GM18498 (cell line): ENCODE data around the gene CDCP1.

ENCODE experiments used
- ATAC-seq: cut with Tn5 transposase; IDR thresholded peaks from one replicate; pipeline ENCODE4 v1.9.1; 2021; ENCODE audit warnings: mild to moderate bottlenecking, moderate library complexity; ENCODE audit not compliant: unreplicated experiment

Gene CDCP1, protein sequence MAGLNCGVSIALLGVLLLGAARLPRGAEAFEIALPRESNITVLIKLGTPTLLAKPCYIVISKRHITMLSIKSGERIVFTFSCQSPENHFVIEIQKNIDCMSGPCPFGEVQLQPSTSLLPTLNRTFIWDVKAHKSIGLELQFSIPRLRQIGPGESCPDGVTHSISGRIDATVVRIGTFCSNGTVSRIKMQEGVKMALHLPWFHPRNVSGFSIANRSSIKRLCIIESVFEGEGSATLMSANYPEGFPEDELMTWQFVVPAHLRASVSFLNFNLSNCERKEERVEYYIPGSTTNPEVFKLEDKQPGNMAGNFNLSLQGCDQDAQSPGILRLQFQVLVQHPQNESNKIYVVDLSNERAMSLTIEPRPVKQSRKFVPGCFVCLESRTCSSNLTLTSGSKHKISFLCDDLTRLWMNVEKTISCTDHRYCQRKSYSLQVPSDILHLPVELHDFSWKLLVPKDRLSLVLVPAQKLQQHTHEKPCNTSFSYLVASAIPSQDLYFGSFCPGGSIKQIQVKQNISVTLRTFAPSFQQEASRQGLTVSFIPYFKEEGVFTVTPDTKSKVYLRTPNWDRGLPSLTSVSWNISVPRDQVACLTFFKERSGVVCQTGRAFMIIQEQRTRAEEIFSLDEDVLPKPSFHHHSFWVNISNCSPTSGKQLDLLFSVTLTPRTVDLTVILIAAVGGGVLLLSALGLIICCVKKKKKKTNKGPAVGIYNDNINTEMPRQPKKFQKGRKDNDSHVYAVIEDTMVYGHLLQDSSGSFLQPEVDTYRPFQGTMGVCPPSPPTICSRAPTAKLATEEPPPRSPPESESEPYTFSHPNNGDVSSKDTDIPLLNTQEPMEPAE

DNA sequence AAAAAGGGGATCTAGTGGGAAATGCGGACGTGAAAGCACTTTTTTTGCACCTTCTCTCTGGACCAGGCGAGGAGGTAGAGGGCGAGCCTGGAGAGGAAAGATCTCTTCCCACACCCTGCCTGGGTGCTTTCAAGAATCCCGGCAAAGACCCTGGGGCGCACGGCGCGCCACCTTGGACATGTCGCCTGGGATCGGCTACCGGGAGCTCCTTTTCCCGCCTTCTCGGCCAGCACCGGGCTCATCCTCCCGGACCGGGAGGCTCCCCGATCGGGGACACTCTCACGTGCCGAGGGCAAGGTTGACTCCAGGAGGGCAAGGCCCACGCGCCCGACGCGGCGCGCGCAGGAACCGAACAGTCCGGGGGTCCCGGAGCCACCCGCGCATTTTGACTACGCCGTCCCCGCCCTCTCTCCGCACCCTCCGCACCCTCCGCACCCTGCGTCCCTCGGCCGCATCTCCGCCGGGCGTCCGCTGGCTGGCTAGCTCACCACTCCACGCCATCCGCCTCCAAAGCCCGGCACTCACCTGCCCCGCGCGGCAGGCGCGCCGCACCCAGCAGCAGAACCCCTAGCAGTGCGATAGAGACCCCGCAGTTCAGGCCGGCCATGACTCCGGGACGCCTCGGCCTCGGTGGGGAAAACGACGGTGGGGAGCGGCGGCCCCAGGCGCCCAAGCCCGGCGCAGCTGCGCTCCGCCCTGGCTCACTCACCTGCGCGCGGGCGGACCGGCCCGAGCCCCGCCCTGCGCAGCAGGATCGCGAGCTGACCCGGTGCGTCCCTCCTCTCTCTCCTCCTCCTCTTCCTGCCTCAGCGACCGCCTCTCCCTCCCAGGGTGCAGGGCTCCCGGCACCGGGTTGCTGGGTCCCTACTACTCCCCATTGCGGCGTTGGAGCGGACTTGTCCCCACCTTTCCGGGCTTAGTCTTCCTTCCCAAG, at the start of gene CDCP1:
Gene CDCP1 (minus strand): TSS at position 698 of the 934 bp plus-strand sequence. CDS start 91 bp downstream, at position 607.
- ATAC-seq: no peak

DNA sequence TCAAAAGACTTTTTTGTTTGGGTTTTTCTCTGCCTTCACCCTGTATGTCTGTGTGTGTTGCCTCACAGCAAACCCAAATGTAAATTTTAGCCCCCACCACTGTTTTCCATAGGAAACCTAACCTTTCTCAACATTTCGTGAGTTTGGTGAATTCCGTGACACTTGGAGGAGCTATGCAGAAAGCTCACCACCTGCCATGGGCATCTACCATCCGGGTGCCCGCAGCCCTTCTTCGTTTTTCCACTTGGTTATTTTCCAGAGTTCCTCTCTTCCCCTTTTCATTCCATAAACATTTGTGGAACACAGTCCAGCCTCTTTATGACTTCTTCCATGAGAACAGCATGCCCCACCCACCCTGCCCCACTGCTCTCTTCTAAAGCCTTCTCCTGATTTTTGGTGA, 48.6 kb upstream of the CDCP1 start:
- ATAC-seq: no peak

DNA sequence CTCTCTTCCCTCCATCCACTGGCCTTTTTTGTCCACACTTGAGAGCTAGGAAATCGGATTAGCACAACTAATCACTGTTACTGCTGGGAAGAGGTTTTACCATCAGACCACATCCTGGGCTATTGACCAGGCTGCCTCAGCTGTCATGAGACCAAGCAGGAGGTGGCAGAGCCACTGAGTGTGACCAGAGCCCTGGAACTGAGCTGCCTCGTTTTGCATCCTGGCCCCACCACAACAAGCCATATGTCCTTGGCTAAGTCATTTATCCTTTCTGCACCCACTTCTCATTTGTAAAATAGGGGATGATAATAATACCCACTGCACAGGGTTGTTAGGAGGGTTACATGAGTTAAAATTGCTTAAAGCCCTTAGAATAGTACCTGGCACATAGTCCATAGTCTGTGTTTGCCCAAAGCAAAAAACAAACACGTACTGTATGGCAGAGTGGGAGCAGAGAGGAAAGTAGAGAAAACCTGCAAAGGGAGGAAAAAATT, 45.8 kb upstream of the CDCP1 start:
- no peak for ATAC-seq

DNA sequence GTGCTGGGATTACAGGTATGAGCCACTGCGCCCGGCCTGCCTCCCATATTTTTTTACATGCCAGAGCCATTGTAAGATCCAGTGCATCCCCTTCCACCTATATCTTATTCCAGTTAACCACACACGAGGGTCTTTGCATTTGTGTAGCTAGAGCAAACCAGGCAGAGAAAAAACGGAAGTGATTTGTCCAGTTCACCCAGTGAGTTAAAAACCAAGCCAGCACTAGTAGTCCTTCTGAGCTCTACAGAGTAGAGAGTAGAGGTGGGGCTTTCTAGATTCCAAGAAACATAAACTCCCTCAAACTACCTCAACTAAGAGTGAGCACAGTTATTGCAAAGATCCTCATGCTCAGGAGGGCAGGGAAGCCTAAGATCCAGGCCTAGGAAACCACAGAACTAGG, 45.2 kb upstream of the CDCP1 start:
- ATAC-seq: no peak

DNA sequence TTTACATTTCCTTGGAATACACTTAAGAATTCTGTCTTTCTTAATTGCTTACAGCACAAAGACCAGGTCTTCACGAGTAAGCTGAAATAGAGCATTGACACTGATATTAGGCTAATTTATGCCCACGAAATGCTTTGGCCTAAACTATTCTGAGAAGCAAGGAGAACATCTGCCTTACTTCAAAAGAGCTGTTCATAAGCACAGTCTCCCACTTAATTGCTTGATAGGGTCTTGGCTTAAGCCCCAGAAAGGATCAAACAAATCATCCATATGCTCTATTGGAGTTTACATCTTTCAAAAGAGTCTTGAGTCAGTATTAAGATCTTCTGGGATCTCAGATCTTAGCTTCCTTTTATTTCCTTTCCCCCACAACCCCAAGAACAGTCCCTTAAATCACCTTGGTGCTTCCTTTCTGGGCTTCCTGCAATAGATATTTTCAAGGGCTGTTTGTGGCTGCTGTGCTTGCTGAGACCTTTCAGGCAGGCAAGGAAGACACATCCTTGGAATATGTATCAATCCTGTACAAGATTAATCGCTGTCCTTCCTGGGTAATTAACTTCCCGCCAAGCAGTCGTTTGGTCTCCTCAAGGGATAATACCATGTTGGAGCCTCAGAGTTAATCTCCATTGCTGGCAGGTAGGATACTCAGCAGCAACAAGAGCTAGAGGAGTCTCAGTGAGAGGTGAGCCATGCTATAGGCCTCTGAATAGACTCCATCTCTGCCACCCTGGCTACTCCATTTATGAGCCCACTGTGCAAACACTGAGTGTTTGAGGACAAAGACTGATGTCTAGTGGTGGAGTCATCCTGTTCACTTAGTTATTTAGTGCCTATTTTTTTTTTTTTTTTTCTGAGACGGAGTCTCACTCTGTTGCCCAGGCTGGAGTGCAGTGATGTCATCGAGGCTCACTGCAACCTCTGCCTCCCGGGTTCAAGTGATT, 42.8 kb upstream of the CDCP1 start:
- ATAC-seq: no peak

DNA sequence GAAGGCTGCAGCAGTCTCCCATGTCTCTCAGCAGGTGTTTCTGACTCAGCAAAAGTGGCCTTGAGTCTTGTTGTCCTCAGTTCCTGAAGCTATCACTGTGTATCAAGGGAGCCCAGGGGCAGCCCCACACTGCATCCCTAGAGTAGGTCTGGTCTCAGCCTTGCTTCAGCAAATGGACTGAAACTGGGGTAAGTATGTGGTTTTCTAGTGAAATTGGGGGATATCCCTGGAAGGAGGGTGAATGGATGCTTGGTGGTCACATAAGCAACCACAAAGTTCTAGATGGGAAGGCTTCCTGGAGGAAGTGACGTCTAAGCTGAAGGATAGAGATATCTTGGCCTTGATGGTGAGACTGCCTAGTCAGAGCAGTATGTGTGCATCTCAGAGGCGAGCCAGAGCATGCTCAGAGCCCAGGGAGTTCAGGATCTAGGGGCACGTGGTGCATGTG, 41.5 kb upstream of the CDCP1 start:
- no peak for ATAC-seq

DNA sequence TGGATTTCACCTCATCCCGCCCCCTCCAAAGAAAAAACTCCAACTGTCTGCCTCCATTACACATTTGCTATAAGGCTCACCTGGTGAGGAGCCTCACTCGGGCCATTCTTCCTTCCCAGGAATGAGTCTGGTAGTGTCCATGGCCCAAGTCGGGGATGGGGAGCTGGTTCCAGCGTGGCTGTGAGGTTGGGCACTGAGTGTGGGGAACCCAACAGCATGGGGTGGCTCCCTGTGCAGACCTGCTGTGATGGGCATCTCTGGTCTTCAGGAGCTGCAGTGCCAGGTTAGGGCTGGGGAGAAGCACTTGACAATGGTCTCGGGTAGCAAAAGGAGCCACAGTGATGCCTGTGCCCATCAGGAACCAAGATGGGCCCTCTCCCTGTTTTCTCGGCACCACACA, 40.7 kb upstream of the CDCP1 start:
- no peak for ATAC-seq

DNA sequence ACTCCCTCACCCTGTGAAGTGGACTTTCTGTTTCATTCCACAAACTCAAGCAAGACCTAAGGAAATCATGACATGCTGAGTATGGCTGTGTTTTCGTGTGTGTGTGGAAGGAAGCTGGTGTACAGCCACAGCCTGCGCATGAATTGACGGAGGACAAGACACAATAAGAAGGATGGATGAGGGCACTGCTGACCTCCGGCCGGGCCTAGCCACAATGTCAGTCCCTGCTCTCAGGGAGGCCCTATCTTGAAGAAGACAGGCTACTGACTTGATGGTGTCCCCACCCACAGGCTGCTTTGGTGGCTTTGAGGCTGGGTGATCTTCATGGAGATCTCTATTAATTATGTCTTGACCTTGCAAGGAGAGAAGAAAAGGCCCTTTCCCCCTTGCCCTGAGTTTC, 39.3 kb upstream of the CDCP1 start:
- no peak for ATAC-seq

DNA sequence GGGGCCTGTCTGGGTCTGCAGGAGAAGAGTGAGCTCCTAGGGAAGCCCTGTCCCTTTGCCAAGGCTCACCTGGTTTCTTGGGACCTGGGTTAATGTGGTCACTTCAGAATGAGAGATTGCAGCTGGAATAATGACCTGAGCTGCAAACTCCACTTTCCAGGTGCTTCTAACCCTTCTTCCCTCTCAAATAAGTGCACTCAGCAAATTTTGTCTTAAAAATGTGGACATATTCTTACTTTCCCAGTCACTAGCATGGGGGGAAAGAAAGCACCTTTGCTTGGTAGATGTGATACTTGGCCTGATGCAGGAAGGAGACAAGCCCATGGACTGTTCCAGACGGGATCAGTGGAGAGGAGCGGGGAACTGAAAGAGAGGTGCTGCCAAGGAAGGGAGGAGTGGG, 38.9 kb upstream of the CDCP1 start:
- no peak for ATAC-seq

DNA sequence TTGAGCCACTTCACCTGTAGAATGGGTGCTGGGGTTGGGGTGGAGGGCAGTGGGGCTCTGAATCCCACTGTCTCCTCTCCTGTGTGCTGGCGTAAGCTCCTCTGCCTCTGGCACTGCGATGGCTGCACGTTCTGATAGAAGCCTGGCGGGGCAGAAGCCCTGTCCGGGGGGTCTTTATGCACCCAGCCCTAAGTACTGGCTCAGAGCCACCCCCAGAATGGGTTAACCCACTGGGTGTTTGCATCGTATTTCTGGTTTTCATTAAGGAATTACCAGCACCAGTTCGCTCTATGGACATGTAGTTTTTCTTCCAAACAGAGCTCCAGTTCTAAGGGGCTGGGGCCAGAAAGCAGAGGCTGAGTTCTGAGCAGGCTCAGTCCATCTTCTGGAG, 37.7 kb upstream of the CDCP1 start:
- no peak for ATAC-seq

DNA sequence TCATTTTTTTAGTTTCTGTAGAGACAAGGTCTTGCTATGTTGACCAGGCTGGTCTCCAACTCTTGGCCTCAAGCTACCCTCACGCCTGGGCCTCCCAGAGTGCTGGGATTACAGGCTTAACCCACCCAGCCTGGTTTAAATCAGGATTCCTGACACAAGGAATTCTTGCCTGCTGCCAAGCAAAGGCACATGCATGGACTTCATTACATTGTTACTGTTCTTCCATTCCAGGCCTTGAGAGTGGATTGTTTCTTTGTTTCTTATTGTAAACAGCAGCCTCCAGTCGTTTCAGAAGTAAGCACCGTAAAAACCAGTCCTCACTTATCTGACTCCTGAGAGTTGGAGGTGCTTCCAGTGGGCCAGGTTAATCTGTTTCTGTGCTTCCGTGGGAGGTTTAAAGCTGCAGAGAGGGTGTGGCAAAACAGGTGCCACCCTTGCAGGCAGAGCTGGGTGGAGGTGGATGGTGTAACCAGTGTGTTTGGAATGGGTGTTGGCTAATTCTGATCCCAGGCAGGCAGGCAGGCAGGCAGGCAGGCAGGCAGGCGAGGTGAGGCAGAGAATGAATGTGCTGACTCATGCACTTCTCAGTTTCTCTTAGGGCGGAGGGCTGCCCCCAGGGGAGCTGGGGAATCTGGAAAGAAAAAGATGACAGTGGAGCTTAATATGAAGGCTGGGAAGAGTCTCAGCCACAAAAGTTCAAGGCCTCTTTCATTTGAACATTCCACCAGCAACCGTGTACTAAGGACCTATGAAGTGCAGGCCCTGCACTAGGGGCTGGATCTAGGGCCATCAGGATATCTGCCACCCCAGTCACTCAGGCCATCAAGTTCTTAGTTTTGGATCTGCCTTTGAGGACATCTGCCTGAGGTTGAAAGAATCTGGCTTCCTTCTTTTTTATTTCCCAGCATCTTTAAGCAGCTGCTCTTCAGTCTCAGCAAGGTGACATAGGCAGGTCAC, 37.0 kb upstream of the CDCP1 start:
- ATAC-seq: no peak

DNA sequence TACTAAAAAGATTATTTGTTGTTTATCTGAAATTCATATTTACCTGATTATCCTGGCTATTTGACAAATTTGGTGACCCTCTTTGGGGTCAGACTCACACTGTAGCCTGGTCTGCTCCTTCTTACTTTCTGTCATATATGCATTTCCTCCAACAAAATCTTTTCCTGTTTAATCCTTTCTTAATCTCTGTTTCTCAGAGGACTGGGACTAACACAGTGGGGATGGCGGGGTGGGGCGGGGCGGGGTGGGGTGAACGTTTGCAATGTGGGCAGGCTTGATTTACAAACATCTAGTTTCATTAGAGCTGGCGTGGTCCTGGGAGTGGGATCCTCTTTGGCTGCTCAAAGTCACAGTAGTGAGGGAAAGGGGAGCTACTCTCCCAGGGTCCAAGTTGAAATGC, 35.3 kb upstream of the CDCP1 start:
- ATAC-seq: no peak

DNA sequence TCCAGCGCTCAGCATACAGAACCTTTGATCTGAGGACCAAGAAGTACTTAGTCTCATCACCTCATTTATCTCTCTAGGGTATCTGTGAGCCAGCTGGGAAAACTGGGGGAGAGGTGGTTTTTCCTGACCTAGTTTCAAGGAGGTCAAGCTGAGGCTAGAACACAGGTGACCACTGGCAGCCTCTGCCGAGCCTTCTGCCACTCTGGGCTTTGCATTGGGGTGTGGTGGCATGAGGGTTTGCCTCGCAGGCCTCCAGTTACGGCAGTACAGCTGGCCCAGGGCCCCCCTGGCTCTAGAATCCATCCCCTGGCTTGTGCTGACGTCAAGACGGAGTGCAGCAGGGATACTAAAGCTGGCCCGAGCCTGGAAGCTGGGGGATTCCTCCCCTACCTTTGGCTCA, 34.7 kb upstream of the CDCP1 start:
- ATAC-seq: no peak

DNA sequence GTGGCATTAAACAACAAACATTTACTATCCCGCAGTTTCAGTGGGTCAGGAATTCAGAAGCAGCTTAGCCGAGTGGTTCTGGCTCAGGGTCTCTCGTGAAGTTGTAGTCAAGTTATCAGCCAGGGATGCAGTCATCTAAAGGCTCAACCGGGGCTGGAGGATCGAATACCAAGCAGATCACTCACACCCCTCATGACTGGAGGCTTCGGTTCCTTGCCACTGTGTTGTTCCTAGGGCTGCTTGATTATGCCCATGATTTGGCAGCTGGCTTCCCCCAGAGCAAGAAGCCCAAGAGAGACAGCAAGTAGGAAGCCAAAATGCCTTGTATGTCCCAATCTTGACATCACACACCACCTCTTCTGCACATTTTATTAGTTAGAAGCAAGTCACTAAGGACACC, 33.9 kb upstream of the CDCP1 start:
- no peak for ATAC-seq

DNA sequence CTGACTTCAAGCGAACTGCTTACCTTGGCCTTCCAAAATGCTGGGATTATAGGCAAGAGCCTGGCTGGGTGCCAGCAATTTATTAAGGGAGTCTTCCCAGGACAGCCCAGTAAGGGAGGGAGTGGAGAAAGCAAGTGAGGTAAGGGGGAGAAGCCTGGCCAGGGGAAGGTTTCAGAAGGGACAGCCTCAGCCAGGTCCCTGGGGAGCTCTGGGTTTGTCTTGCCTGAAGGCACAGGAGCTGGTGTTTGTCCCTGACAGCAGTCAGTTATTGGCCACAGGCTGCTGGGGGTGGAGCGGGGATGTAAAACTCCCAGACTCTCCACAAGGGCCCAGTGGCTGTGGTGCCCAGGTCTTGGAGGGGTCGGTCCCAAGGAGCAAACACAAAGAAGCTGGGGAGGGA, 33.0 kb upstream of the CDCP1 start:
- no peak for ATAC-seq

DNA sequence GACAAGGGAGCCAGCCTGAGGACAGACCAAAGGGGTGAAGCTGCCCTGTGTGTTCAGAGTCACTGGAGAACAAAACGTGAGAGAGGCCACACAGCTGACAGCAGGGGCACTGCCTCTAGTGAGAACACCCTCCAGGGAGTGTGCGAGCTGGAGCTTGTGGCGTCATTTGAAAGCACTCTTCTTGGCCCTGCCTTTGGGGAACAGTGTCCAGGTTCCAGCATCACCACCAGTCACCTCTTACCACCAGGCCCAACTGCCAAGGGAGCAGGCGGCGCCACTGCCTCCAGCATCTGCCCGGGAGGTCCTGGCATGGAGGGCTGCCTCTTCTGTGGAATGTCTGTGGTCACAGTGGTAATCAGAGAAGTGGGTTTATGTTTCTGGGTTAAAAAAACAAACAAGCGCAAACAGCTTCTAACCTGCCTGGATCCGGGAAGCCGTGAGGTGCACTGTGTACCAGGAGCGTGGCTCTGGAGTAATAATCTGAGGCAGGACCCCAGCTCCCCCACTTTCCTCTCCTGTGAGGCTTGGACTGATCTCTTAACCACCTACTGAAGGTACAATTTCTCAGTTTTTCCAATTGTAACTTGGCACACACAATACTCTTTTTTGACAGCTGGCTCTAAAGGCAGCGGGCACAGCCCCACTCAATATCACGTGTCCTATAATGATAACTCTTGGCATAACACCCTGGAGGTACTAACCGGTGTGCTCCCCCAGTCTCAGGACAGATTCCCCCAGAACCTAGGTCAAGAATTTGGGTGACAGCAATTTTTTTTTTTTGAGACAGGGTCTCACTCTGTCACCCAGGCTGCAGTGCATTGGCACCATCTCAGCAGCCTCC, 32.2 kb upstream of the CDCP1 start:
- ATAC-seq: no peak

DNA sequence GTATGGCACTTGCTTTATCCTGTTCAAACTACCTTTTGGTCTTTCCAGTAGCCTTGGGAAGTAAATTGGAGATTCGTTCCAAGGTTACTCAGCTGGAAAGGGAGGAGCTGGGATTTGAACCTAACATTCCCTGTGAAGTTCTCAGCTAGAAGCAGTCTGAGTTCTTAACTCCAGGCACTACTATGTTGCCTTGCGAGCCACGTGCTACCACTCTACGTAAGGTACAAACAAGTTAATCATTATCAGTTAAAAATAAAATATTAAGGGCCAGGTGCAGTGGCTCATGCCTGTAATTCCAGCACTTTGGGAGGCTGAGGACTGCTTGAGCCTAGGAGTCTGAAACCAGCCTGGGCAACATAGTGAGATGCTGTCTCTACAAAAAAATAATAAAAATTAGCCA, 30.7 kb upstream of the CDCP1 start:
- no peak for ATAC-seq

DNA sequence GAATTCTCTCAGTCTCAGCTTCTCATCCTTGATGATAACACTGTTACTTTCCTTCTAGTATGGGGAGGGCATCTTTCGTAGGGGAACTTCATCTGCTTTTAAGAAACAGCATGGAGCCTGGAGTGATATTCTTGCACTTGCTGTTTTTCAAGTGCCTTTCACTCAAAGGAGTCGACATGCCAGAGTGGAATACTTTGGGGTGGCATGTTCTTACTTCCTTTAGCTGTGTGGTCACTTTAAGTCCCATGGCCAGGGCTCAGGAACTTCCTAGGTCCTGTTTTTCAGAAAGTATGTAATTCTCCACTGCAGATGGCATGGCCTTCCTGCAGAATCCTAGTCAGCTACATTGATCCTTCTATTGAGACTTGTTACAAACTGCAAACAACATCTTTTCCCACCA, 28.1 kb upstream of the CDCP1 start:
- no peak for ATAC-seq
